Effector CD4-positive, alpha-beta T cell (primary cell): ENCODE data around the gene AVPR1A.

ENCODE experiments used
- DNase-seq: peaks from one replicate; pipeline ENCODE4 v3.0.0-alpha.2; 2020

Gene AVPR1A

GRCh38 chr12:63093084-63093483 lies 57.9 kb downstream of the AVPR1A start:
- DNase-seq: no peak
